GM12801 (cell line): Measurements from ENCODE around the gene KCND1.

ENCODE experiments used
- TF ChIP-seq, protein P1 (sequence below): IDR thresholded peaks from one replicate; pipeline ENCODE4 v1.5.1; 2011; ENCODE audit warnings: control low read depth; ENCODE audit not compliant: insufficient read length; ENCODE audit errors: extremely low read depth

Gene KCND1

DNA sequence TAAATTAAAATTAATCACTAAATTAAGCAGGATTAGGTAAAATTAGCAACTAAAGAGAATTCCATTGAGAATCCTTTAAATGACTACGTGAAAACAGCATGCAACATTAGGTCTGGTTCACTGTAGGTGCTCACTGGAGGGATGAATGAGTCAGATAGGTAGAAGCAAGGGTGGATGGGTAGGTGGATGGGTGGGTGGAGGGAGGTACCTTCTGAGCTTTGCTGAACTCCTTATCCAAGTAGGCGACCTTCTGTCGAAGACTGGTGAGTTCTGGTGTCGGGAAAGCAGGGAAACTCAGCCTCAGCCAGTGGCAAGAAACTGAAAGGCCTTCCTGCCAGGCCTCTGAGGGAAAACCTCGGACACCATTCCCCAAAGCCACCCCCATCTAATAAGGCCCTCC, 27.4 kb upstream of the KCND1 start:
- TF ChIP-seq, protein P1, sequence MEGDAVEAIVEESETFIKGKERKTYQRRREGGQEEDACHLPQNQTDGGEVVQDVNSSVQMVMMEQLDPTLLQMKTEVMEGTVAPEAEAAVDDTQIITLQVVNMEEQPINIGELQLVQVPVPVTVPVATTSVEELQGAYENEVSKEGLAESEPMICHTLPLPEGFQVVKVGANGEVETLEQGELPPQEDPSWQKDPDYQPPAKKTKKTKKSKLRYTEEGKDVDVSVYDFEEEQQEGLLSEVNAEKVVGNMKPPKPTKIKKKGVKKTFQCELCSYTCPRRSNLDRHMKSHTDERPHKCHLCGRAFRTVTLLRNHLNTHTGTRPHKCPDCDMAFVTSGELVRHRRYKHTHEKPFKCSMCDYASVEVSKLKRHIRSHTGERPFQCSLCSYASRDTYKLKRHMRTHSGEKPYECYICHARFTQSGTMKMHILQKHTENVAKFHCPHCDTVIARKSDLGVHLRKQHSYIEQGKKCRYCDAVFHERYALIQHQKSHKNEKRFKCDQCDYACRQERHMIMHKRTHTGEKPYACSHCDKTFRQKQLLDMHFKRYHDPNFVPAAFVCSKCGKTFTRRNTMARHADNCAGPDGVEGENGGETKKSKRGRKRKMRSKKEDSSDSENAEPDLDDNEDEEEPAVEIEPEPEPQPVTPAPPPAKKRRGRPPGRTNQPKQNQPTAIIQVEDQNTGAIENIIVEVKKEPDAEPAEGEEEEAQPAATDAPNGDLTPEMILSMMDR = no peak

DNA sequence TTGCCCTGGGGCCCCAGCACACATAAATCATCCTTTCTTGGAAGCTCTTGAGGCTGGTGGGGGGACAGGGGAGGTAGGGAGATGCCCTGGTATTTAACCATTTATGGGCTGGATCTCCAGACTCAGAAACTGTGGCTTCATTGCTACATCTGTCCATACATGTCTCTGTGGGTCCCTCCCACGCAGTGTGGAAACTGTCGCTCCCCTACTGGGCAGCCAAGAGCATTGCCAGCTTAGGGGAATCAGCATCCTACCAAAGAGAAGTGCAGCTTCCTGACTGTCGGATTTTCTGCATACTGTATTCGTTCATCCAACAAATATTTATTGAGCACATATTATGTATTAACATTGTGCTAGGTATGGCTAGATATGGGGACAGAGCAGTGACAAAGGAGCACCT, 26.7 kb upstream of the KCND1 start:
- TF ChIP-seq, protein P1 = no peak

DNA sequence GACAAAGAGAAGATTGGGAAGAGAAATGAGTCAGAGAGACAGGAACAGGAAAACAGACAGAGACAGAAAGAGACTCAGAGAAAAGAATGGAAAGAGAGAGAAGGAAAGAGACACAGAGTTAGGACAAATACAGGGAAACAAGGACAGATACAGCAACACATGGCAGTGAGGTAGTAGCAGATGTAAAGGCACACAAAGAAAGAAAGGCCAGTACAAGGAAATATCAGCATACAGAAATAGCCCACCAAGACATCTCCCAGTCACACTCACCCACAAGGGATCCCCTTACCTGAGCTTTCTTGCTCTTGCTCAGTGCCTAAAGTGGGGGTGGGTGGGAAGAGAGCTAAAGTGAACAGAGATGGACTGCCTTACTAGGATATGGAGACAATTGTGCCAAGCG, 26.2 kb upstream of the KCND1 start:
- TF ChIP-seq, protein P1 = no peak

DNA sequence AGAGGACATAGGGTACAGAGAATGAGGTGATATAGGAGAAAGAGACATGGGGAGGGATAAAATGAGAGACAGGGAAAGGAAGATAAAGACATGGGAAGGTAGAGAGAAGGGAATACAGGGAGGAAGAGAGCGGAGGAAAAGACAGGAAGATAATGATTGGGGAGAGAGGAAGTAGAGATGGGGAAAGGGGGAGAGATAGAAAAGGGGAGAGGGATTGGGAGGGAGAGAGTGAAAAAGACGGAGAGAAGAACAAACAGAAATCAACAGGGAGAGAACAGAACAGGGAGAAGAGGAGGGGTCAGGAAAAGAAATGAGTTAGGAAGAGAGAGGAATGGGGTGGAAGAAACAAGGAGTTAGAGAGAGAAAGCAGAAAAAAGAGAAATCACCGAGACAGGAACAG, 25.8 kb upstream of the KCND1 start:
- TF ChIP-seq, protein P1 = no peak

DNA sequence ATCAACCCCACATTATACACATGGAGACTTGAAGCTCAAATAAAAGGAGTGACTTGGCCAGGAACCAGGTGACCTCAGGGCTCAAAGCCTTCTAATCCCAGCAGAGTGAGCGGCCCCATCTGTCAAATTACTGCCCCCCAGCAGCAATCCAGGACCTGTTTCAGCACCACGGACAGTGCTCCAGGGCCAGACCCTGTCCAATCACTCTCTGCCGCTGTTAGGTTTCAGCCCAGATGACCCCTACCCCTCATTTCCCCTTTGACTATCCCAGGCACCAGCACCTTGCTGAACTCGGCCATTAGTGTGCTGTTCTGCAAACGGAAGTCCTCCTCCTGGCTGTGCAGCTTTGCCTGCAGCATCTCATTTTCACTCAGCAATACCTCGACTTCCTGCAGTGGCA, 25.3 kb upstream of the KCND1 start:
- TF ChIP-seq, protein P1 = no peak

DNA sequence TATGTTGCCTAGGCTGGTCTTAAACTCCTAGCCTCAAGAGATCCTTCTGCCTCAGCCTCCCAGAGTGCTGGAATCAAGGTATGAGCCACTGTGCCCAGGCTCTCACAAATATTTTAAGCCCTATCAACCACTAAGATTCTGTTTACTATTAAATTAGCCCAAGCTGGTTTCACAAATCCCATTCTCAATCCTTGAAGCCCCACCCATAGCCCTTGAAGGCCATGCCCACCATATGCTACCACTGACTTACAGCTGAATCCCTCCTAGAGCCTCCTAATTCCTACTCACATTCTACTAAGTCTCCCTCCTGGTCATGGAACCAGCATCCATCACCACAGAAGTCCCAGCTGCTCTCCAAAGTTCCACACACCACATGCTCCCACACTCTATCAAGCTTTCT, 20.7 kb upstream of the KCND1 start:
- TF ChIP-seq, protein P1 = no peak

DNA sequence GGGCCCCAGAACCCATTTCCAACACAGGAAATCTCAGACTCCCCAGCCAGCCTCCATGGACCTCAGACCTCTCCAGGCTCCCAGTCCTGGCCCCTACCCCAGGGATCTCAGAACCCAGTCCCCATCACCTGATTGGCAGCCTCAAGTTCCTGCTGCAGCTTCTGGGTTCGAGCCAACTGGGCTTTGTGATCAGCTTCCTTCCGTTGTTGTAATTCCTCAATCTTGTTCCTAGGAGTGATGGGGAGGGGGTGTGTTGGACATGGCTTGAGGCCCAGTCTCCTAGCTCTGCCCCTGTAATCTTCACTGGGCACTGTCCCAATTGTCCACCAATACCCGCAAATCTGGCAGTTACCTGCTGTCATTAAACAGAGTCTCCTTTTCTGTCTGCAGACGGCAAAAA, 17.8 kb upstream of the KCND1 start:
- TF ChIP-seq, protein P1 = no peak

DNA sequence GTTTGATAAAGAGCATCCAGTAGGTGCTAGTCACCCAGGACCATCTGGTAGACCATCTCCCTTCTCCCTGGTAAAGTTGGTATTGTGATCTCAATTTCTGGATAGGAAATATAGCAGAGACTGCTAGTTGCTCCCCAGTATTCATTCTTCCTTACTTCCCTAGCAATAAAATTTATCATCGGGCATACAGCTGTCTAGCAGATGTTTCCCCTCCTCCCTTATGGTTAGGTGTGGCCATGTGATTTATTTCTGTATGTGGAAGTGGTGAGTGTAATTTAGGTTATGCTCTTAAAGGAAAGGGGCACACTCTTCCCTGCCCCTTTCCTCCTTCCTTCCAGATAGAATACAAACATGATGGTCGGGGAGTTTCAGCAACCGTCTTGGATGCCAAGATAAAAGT, 12.3 kb upstream of the KCND1 start:
- TF ChIP-seq, protein P1 = no peak
